B cell (primary cell): ENCODE results near the gene COL25A1.

ENCODE experiments used
- EZH2 ChIP-seq: IDR thresholded peaks from 2 replicates; pipeline ENCODE4 v1.6.1; 2012; ENCODE audit warnings: borderline replicate concordance, low read depth, mild to moderate bottlenecking, moderate library complexity, low read length; ENCODE audit not compliant: insufficient read depth, poor library complexity, severe bottlenecking
- TF ChIP-seq, protein P1 (sequence below): fragments of 200-600 bp; IDR thresholded peaks from one replicate; pipeline ENCODE4 v1.8.0; 2022; ENCODE audit warnings: antibody characterized with exemption, mild to moderate bottlenecking

DNA sequence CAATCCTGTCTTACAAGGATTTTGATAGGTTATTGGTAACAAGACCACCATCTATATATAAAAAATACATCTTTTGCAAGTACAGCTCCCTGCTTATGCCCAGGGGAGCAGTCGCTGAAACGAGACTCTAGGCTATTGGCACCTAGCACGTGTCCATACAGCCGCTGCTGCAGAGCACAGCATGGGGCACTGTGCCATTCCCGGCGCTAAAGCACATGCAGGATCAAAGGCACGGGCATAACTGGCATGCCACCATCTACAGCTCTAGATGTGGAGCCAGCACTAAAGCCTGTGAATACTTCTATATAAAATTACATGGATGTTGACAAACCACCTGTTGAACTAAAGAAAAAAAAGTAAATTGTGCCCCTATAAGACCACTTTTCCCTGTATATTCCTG lies 144.8 kb downstream of the COL25A1 start:
- TF ChIP-seq, protein P1, sequence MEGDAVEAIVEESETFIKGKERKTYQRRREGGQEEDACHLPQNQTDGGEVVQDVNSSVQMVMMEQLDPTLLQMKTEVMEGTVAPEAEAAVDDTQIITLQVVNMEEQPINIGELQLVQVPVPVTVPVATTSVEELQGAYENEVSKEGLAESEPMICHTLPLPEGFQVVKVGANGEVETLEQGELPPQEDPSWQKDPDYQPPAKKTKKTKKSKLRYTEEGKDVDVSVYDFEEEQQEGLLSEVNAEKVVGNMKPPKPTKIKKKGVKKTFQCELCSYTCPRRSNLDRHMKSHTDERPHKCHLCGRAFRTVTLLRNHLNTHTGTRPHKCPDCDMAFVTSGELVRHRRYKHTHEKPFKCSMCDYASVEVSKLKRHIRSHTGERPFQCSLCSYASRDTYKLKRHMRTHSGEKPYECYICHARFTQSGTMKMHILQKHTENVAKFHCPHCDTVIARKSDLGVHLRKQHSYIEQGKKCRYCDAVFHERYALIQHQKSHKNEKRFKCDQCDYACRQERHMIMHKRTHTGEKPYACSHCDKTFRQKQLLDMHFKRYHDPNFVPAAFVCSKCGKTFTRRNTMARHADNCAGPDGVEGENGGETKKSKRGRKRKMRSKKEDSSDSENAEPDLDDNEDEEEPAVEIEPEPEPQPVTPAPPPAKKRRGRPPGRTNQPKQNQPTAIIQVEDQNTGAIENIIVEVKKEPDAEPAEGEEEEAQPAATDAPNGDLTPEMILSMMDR: no peak
- TF ChIP-seq EZH2: no peak
